Astrocyte (in vitro differentiated cells and primary cell): ENCODE results near the gene COPS7B.
A peak's percentile ranks its signal among the peaks of the same experiment; 100 is the strongest.

Source experiments
- CTCF ChIP-seq: IDR thresholded peaks from 2 replicates; pipeline ENCODE4 v1.5.1; 2011; ENCODE audit warnings: low read depth, mild to moderate bottlenecking, inconsistent platforms, low read length, moderate library complexity; ENCODE audit not compliant: insufficient read depth
- EZH2 ChIP-seq: IDR thresholded peaks from 2 replicates; pipeline ENCODE4 v1.6.1; 2012; ENCODE audit warnings: mild to moderate bottlenecking, low read length, inconsistent platforms; ENCODE audit not compliant: insufficient read depth

GRCh38 chr2:231795525-231796327 is 9.5 kb downstream of the COPS7B start:
- TF ChIP-seq EZH2 (no peak), CTCF (peak; percentile 37)
